Measurements from ENCODE around the gene KLF11. TPM values are rescaled to one million over a fixed set of nuclear protein-coding genes. Genes with fewer than 3 reads are reported as not detected.

The KLF11 gene
- total and polyA plus RNA-seq, 2 of the 8 experiments (the other 6 are each of a cell fraction or from before 2014, with no cell fraction given) = 6.4 to 10.1 TPM

DNA sequence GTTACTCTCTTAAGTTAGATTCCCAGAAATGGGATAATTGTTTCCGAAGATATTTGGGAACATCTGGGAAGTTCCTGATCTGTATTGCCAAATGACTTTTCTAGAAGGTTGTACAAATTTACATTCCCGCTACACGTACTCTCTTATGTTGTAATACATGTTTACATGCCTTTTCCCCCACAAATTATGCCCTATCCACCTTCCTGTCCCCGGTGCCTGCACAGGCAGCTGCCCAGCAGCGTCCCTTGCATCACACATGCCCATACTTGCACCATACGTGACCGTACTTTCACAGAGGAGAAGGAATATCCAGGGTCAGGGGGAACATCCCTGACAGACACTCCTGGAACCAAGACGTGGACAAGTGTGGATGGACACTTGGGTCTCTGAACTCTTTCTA is 24.2 kb upstream of the KLF11 start (continued):
- TF ChIP-seq SP4 (IDR thresholded peaks at IDR 0.05; ENCODE audit: low read length) (no peak), SIRT6 (IDR thresholded peaks at IDR 0.05; ENCODE audit: low read length) (no peak)
